Measurements from ENCODE around the gene TOPORS.

DNA sequence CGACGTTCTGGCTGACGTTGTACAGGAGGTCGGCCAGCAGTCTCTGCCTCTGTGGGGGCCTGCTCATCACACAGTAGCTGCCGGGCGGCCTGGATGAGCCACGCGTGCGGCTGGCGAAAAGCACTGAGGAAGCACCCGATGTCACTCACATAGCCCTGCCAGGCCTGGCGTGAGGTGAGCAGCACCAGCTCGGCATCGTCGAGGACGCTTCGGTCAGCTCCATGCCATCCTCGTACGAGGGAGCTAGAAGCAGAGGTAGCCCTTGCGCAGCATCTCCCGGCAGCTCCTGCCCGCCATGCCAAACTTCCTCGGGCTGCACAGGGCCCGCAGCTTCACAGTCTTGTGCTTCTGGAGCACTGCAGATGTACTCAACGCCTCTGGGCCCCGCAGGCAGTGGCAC, 14.4 kb upstream of the TOPORS start:
- TF ChIP-seq, protein P1, sequence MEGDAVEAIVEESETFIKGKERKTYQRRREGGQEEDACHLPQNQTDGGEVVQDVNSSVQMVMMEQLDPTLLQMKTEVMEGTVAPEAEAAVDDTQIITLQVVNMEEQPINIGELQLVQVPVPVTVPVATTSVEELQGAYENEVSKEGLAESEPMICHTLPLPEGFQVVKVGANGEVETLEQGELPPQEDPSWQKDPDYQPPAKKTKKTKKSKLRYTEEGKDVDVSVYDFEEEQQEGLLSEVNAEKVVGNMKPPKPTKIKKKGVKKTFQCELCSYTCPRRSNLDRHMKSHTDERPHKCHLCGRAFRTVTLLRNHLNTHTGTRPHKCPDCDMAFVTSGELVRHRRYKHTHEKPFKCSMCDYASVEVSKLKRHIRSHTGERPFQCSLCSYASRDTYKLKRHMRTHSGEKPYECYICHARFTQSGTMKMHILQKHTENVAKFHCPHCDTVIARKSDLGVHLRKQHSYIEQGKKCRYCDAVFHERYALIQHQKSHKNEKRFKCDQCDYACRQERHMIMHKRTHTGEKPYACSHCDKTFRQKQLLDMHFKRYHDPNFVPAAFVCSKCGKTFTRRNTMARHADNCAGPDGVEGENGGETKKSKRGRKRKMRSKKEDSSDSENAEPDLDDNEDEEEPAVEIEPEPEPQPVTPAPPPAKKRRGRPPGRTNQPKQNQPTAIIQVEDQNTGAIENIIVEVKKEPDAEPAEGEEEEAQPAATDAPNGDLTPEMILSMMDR (IDR thresholded peaks at IDR 0.05; ENCODE audit: borderline replicate concordance, extremely low read depth, low read length, poor library complexity, severe bottlenecking): no peak
- TF ChIP-seq EZH2 (IDR thresholded peaks at IDR 0.05; ENCODE audit: borderline replicate concordance, low read depth, low read length, severe bottlenecking): no peak
